Measurements from ENCODE around the gene ZSCAN26.

- TF ChIP-seq CTCF (conservative IDR thresholded peaks at IDR 0.05; ENCODE audit: low read depth, low read length) (no peak), MAFK (IDR thresholded peaks at IDR 0.05; ENCODE audit: low read depth, low read length) (no peak), POLR2A (IDR thresholded peaks at IDR 0.05; ENCODE audit: low read depth, low read length) (no peak), CHD1 (IDR thresholded peaks at IDR 0.05; ENCODE audit: low read depth, low read length) (no peak)
Observed at GRCh38 chr6:28218312-28219248, 48.4 kb upstream of the ZSCAN26 start.

All from IMR-90 (cell line).